DND-41 (cell line): ENCODE data around the gene SLC36A3.

Experiments used
- EZH2 ChIP-seq: IDR thresholded peaks from 3 replicates; pipeline ENCODE4 v1.6.1; 2012; ENCODE audit warnings: borderline replicate concordance, low read depth, mild to moderate bottlenecking, moderate library complexity, low read length, inconsistent platforms; ENCODE audit not compliant: severe bottlenecking
- TF ChIP-seq, protein P1 (sequence below): IDR thresholded peaks from 2 replicates; pipeline ENCODE4 v1.5.1; 2012; ENCODE audit warnings: borderline replicate concordance, low read length, moderate library complexity, mild to moderate bottlenecking; ENCODE audit not compliant: poor library complexity, severe bottlenecking; ENCODE audit errors: extremely low read depth

DNA sequence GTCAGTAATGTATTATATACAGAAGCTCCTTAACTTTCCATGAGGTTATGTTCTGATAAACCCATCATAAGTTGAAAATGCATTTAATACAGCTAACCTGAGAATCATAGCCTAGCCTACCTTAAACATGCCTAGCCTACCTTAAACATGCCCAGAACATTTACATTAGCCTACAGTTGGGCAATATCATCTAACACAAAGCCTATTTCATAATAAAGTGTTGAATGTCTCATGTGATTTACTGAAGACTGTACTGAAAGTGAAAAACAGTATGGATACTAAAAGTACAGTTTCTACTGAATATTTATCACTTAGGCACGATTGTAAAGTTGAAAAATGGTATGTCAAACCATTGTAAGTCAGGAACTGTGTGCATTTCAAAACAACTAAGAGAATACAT, 49.0 kb downstream of the SLC36A3 start:
- TF ChIP-seq EZH2 = no peak
- TF ChIP-seq, protein P1, sequence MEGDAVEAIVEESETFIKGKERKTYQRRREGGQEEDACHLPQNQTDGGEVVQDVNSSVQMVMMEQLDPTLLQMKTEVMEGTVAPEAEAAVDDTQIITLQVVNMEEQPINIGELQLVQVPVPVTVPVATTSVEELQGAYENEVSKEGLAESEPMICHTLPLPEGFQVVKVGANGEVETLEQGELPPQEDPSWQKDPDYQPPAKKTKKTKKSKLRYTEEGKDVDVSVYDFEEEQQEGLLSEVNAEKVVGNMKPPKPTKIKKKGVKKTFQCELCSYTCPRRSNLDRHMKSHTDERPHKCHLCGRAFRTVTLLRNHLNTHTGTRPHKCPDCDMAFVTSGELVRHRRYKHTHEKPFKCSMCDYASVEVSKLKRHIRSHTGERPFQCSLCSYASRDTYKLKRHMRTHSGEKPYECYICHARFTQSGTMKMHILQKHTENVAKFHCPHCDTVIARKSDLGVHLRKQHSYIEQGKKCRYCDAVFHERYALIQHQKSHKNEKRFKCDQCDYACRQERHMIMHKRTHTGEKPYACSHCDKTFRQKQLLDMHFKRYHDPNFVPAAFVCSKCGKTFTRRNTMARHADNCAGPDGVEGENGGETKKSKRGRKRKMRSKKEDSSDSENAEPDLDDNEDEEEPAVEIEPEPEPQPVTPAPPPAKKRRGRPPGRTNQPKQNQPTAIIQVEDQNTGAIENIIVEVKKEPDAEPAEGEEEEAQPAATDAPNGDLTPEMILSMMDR = no peak
